ENCODE measurements around the gene RANBP3L.

GRCh38 chr5:36242534-36243485 lies 58.9 kb downstream of the RANBP3L start:
- TF ChIP-seq, protein P1, sequence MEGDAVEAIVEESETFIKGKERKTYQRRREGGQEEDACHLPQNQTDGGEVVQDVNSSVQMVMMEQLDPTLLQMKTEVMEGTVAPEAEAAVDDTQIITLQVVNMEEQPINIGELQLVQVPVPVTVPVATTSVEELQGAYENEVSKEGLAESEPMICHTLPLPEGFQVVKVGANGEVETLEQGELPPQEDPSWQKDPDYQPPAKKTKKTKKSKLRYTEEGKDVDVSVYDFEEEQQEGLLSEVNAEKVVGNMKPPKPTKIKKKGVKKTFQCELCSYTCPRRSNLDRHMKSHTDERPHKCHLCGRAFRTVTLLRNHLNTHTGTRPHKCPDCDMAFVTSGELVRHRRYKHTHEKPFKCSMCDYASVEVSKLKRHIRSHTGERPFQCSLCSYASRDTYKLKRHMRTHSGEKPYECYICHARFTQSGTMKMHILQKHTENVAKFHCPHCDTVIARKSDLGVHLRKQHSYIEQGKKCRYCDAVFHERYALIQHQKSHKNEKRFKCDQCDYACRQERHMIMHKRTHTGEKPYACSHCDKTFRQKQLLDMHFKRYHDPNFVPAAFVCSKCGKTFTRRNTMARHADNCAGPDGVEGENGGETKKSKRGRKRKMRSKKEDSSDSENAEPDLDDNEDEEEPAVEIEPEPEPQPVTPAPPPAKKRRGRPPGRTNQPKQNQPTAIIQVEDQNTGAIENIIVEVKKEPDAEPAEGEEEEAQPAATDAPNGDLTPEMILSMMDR (IDR thresholded peaks at IDR 0.05), result no peak
- no peak for TF ChIP-seq POLR2A (IDR thresholded peaks at IDR 0.05)
